ENCODE data around the gene FSD2.
"Not testable (repeated sequence)": the region's sequence is repeated elsewhere in the genome, so short reads cannot be mapped to it uniquely, and the experiment has no call there.

The FSD2 gene

GRCh38 chr15:82829234-82829633, 23.4 kb upstream of the FSD2 start:
- no peak for DNase-seq

DNA sequence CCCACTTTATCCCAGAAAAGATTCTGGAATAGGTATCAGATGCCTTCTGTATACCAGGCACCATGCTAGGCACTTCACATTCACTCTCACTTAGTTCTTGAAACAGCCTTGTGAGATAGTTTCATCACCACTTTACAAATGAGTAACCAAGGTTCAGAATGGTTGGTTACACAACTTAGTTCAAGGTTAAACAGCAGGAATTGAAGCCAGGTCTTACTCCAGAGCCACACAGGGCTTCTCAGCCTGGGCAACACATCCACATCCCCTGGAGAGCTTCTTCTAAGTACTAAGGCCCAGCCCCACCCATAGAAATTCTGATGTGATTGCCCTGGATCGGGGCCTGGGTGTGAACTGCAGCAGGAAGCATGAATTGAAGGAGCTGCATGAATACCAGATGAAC, 22.2 kb upstream of the FSD2 start:
- DNase-seq: no peak

GRCh38 chr15:82823049-82823448, 17.2 kb upstream of the FSD2 start:
- no peak for DNase-seq

DNA sequence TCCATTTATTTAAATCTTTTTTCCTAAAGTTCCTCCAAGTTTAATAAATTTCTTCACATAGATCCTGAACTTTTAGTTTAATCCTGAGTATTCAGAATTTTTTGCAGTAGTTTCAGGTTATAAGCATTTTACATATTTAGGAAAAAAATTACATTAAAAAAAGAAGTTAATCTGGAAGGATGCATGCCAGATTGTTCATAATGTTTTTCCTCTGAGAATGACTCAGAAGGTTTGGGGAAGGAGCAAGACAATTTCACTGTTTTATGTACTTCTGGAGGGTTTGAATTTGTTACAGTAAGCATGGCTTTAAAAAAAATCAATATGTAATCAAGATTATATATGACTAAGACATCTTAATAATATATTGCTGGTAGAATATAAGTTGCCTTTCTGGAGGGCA, 16.0 kb upstream of the FSD2 start:
- not testable (repeated sequence) for DNase-seq

- not testable (repeated sequence) for DNase-seq
These were observed 15.5 kb upstream of the FSD2 start for GRCh38 chr15:82821396-82821795.

GRCh38 chr15:82820128-82820527, 14.3 kb upstream of the FSD2 start:
- DNase-seq: no peak

GRCh38 chr15:82812994-82813393, 7.1 kb upstream of the FSD2 start:
- no peak for DNase-seq

DNA sequence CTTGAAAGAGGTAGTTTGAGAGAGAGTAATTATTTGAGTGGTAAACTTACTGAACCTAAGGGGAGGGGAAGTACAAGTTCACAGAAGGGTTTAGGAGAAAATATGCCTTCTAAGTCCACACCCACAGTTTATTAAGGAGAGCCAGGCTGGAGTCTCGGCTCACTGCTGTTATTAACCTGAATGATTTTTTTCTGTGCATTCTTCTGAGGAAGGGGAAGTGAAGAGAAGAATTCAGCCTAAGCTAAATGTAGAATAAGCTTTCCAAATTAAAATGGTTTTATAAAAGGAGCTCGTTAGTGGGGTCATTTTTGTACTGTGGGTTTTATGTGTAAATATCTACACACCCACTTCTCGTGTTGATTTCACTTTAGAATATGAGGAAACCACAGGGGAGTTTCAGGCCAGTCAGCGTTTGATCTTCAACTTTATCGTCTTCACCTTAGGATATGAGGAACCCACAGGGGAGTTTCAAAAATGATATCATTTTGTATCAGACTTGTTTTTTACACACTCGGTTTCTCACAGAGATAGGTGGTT, 5.1 kb upstream of the FSD2 start:
- DNase-seq: no peak

DNA sequence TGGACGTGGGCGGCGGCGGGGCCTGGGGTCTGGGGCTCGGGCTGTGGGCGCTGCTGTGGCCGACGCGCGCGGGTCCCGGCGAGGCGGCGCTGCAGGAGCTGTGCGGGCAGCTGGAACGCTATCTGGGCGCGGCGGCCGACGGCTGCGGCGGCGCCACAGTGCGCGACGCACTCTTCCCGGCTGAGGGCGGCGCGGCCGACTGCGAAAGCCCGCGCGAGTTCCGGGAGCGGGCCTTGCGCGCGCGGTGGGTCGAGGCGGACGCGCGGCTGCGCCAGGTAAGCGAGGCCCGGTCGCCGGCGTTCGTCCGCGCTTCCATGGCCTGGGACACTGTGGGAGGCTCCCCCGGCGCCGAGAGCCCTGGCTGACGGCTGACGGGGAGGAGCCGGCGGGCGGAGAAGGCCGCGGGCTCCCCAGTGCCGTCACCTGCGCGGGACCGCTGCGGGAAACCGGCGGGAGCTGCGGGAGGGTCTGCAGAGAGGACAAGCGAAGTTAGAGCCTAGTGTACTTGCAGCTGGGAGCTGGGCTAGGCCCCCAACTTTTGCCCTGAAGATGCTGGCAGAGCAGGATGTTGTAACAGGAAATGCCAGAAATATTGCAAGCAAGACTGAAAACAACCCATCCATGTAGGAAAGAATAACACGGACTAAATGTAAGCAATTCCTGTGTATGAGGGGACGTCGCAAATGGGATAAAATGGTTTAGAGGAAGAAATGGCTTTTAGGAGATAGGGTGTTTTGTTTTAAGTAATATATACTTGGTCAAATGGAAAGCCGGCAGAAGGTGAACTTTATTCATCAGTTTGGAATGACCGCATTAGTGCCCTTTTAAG, 4.4 kb upstream of the FSD2 start:
- no peak for DNase-seq

DNA sequence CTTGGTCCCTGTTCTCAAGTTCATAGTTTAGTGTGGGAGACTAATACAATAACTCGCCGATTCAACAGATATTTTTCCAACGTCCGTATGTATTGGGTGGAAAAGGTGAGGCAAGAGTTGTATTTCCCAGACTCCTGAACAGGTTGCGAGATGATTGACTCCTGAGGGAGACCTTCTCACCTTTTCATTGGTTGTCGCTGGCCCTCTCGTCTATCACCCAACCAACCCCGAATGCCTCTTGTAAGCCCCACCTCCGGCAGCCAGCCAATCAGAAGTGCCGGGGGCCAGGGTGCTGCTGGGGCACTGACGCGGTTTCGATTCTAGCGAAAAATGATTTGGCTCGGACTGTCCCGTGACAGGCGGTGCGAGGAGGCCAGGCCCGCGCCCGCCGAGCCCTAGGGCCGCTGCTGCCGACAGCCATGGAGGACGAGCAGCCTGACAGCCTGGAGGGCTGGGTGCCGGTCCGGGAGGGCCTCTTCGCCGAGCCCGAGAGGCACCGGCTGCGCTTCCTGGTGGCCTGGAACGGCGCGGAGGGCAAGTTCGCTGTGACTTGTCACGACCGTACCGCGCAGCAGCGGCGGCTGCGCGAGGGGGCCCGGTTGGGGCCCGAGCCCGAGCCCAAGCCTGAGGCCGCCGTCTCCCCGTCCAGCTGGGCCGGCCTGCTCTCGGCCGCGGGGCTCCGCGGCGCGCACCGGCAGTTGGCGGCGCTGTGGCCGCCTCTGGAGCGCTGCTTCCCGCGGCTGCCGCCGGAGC, 3.6 kb upstream of the FSD2 start, which contains the start of gene WHAMM:
Gene WHAMM (plus strand): TSS at position 321 of the 753 bp plus-strand sequence. CDS start 99 bp downstream, at position 420.
- DNase-seq: peak; percentile 92

GRCh38 chr15:82808634-82809041, 2.8 kb upstream of the FSD2 start:
- no peak for DNase-seq

DNA sequence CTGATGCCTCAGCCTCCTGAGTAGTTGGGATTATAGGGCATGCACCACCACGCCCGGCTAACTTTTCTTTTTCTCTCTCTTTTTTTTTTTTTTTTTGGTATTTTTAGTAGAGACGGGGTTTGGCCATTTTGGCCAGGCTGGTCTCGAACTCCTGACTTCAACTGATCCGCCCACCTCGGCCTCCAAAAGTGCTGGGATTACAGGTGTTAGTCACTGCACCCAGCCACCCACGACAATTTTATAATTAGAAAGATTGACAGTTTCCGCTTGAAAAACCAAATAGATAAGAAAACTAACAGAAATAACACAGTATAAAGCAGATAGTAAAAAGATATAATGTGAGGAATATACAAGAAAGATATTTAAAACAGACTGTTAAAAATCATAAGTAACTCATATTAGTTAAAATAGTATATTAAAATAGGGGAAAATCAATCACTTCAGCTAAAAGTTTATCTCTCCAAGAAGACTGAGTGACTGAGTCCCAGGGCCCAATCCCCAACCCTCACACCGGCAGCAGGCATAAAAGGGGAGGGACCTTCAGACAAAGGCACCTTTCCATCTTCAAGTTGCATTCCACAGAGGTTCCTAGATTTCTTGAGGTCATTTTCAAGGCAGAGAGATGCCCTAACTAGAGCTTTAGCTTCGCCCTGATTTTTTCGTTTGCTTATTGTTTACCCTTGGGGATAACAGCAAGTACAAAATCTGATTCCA, 2.2 kb upstream of the FSD2 start:
- no peak for DNase-seq

DNA sequence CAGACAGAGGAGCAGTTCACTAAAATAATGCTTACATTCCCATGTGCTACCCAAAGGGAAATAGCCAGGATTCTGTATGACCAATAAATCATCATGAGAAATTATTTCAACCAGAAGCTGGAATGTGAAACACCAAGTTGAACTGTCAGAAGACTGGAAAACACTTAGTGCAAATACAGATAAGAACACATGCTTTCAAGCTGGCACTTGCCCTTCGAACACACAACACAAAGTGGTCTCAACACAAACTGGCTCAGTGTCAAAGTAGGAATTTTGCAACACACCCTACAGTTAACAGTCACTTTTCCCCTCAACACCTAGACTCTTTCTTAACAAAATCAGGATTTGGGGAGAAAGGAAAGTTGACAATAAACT, 1.3 kb downstream of the FSD2 start:
- DNase-seq: no peak

DNA sequence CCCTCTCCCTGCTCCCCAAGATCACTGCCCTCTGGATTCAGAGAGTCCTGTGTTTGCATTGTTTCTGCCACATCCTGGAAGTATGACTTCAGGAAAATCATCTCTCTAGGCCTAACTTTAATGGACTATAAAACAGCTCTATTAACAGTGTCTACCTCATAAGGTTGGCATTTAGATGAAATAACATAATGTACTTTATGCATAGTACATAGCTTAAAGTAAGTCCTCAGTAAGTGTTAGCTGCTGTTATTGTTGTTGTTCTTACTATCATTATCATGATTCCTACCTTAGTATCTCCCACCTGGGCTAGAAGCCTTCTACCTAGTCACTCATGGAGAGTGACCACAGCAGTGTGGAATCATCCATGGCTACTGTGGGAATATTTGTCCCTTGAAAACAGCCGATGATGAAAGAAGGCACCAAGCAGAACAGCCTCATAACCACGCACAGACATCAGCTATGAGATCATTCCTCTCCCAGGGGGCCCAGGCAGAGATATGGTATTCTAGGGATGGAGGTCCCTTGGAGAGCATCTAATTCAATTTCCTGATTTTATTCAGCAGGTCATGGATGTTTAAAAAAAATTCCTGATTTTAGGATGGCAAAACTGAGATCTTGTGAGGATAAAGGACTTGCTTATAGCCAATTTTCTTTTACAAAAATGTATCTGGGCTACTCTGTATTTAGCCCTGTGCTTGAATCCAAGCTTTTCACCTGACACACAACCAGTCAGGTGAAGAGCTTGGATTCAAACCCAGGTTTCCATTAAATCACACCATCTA, 1.9 kb downstream of the FSD2 start:
- no peak for DNase-seq

DNA sequence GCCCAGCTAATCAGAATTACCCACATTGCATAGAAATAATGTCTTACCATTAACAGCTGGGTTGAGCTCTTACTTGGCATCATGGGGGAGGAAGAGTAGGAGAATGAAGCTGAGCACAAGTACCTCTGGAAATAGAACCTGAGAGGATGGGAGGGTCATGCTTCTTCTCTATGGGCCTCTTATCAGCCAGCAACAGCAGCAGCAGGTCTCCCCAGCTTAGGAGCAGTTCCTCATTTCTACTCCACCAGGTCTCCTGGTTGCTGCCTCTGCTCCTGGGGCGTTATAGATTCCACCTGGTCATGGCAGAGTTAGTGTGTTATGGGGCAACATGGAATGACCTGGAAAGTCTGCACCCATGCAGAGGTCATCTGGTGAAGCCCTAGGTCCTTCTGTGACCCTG, 3.4 kb downstream of the FSD2 start:
- DNase-seq: no peak

DNA sequence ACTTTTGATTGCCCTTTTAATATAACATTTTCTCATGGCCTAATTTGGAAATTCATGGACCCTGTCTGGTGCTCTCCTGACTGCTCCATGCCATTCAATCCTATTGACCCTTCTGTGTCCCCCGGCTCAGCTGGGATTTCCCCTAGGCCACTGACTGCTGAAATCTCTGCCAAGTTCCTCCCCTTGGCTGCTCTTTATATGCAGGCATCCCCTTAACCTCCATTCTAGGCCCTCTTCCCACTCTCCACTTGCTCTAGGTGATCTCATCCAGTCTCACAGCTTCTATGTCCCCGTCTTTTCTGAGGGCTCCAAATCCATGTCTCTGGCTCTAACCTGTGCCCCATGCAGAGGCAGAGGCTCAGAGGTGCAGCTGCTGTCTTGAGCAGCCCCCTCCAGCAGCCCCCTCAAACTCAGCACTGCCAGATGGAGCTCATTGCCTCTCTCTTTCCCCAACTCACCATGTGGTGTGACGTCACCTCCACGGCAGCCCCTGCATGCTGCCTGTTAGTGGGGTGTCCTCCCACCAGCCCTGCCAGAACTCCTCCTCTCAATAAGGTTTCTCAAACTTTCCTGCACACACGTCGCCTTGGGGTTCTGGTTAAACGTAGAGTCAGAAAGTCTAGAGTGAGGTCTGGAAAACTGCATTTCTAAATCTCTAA, 6.6 kb downstream of the FSD2 start:
- no peak for DNase-seq

DNA sequence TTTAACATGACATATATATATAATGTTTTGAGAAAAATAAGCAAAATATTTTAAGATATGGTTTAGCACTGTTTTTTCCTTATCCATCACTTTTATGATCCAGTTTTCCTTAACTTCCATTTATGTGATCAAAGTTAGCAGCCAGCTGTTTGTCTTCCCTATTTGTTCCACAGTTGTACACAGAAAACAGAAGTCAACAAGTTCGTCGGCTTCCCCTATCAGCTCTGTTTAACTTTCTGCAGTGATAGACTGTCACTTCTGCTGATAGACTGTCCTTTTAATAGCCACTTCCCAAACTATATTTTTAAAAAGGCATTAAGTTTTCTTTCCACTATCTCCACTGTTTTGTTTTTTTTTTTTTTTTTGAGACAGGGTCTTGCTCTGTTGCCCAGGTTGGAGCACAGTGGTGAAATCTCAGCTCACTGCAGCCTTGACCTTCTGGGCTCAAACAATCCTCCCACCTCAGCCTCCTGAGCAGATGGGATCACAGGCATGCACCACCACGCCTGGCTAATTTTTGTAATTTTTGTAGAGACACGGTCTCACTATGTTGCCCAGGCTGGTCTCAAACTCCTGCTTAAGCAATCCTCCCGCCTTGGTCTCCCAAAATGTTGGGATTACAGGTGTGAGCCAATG, 7.2 kb downstream of the FSD2 start:
- no peak for DNase-seq

DNA sequence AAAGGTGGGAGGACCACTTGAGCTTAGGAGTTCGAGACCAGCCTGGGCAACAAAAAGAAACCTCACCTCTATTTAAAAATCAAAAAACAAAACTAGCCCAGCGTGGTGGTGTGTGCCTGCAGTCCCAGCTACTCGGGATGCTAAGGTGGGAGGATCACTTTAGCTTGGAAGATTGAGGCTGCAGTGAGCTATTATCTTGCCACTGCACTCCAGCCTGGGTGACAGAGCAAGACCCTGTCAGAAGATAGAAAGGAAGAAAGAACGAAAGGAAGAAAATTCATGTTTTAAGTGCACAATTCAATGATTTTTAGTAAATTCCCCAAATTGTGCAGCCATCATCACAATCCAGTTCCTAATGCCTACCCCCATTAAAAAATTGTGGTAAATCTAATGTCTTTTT, 7.8 kb downstream of the FSD2 start:
- DNase-seq: no peak

DNA sequence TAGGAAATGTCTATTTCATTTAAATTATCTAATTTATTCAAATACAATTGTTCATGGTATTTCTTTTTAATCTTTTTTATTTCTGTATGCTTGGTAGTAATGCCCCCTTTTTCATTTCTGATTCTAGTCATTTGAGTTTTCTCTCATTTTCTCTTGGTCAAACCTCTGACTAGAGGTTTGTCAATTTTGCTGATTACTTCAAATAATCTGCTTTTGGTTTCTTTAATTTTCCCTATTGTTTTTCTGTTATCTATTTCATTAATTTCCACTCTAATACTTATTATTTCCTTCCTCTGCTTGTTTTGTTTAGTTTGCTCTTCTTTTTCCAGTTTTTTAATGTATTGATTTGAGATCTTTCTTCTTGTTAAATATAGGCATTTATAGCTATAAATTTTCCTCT, 12.1 kb downstream of the FSD2 start:
- no peak for DNase-seq

- no peak for DNase-seq
These were observed 13.8 kb downstream of the FSD2 start for GRCh38 chr15:82792068-82792467.

DNA sequence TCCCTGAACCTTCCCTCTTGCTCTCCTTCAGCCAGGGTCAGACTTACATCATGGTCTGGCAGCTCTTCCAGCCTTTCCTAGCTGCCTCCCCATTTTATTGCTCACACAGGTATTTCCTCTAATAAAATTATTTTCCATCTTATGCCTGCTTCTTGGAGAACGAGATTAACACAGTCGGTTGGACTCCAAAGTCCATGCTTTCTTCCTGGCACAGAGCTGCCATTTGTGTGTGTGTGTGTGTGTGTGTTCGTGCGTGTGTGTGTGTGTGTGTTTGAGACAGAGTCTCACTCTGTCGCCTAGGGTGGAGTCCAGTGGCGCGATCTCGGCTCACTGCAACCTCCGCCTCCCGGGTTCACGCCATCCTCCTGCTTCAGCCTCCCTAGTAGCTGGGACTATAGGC, 15.5 kb downstream of the FSD2 start:
- no peak for DNase-seq

DNA sequence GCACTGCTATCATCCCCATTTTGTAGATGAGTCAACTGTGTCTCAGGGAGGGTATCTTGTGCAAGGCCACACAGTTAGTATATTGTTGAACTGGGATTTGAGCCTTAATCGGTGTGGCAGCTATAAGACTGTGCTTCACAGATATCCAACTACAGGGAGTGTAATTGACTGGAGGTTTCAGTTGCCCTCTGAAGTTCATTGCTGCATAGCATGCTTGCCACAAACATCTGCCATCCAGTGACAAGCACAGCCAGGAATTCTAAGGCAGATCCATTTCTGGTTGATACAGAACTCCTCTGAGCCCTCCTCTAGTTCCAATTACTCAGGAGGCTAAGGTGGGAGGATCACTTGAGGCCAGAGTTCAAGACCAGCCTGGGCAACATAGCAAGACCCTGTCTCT, 16.4 kb downstream of the FSD2 start:
- no peak for DNase-seq

All from NCI-H1417 treated with DMSO at 0.1 percent for 48 hours (cell line).